Loucy (cell line): ENCODE measurements around the gene G6PC3.
A peak's percentile ranks its signal among the peaks of the same experiment; 100 is the strongest.

Experiments used
- H2AFZ ChIP-seq: fragments of 200-600 bp; sonication (generic); 2 replicates; pipeline ENCODE4 v1.6.0; 2016; ENCODE audit warnings: antibody characterized with exemption, mild to moderate bottlenecking, low read length, moderate library complexity
- H3F3A ChIP-seq: fragments of 200-600 bp; 2 replicates; pipeline ENCODE4 v1.6.0; 2016; ENCODE audit warnings: antibody characterized with exemption, low read depth, mild to moderate bottlenecking
- H3K27me3 ChIP-seq: fragments of 200-600 bp; sonication (generic); 2 replicates; pipeline ENCODE4 v1.6.1; 2014; ENCODE audit warnings: low read length, mild to moderate bottlenecking; ENCODE audit not compliant: insufficient read depth, poor library complexity, severe bottlenecking
- H3K36me3 ChIP-seq: fragments of 200-600 bp; sonication (generic); 2 replicates; pipeline ENCODE4 v1.6.1; 2016; ENCODE audit warnings: low read length; ENCODE audit not compliant: insufficient read depth
- H3K4me1 ChIP-seq: fragments of 200-600 bp; sonication (generic); 2 replicates; pipeline ENCODE4 v1.5.1; 2014; ENCODE audit warnings: low read length, mild to moderate bottlenecking; ENCODE audit not compliant: insufficient read depth, poor library complexity, severe bottlenecking
- H3K4me2 ChIP-seq: fragments of 200-600 bp; sonication (generic); 2 replicates; pipeline ENCODE4 v1.6.0; 2014; ENCODE audit warnings: antibody characterized with exemption, low read length, low read depth, mild to moderate bottlenecking; ENCODE audit not compliant: poor library complexity, severe bottlenecking
- H3K4me3 ChIP-seq: fragments of 200-600 bp; sonication (generic); 2 replicates; pipeline ENCODE4 v1.5.1; 2014; ENCODE audit warnings: low read length, mild to moderate bottlenecking, mixed read lengths; ENCODE audit not compliant: poor library complexity, severe bottlenecking
- H3K79me2 ChIP-seq: fragments of 200-600 bp; sonication (generic); 2 replicates; pipeline ENCODE4 v1.6.1; 2014; ENCODE audit warnings: low read length; ENCODE audit not compliant: insufficient read depth
- H3K9ac ChIP-seq: fragments of 200-600 bp; sonication (generic); 2 replicates; pipeline ENCODE4 v1.6.0; 2014; ENCODE audit warnings: mild to moderate bottlenecking, low read depth, low read length, moderate library complexity; ENCODE audit not compliant: poor library complexity, severe bottlenecking
- H3K9me2 ChIP-seq: fragments of 200-600 bp; sonication (generic); replicated peaks from 2 replicates; pipeline ENCODE4 v1.6.1; 2016; ENCODE audit warnings: low read depth, low read length, mixed read lengths
- H3K9me3 ChIP-seq: fragments of 200-600 bp; sonication (generic); 2 replicates; pipeline ENCODE4 v1.6.1; 2014; ENCODE audit warnings: mild to moderate bottlenecking, antibody characterized with exemption, low read length, low read depth; ENCODE audit not compliant: insufficient read depth
- H4K20me1 ChIP-seq: fragments of 200-600 bp; sonication (generic); 2 replicates; pipeline ENCODE4 v1.6.0; 2014; ENCODE audit warnings: antibody characterized with exemption, low read length, mild to moderate bottlenecking; ENCODE audit not compliant: insufficient read depth, poor library complexity, severe bottlenecking
- EZH2phosphoT487 ChIP-seq: fragments of 200-600 bp; IDR thresholded peaks from 2 replicates; pipeline ENCODE4 v1.6.1; 2018; ENCODE audit warnings: antibody characterized with exemption, mild to moderate bottlenecking, moderate library complexity, borderline replicate concordance
- TF ChIP-seq, protein P1 (sequence below): fragments of 200-600 bp; sonication (generic); conservative IDR thresholded peaks from 2 replicates; pipeline ENCODE4 v1.5.1; 2014; ENCODE audit warnings: mild to moderate bottlenecking, antibody characterized with exemption, low read length

G6PC3 gene

DNA sequence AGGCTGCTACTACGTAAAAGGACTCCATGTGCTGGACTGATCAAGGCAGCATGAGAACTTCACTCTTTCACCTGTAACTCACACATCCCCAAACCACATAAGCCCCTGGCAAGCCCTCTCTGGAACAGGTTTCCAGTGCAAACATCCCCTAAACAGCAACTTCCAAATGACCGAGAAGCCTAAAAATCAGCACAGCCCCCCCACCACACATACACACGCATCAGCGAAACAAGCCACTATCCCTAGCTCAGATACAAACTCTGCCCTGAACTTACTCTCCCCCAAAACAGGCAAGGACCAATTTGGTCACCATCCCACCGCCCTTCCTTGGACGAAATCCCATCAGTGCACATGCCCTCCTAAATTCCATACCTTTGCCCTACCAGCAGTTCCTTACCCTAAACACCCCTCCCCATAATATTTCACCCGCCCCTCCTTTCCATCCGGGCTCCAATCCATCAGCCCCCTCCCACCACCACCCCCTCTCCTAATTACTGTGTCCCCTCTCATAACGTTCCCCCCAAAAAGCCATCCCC lies 4.8 kb upstream of the G6PC3 start:
- H3K27me3 ChIP-seq: no peaks in the 10 kb centered on the region
- H2AFZ ChIP-seq: no peak overlapping the region
- H3K9me2 ChIP-seq: no peaks in the 10 kb centered on the region
- no peaks in the 10 kb centered on the region for H3F3A ChIP-seq
- peaks cover 27% of the 10 kb centered on the region for H3K4me1 ChIP-seq
- TF ChIP-seq, protein P1, sequence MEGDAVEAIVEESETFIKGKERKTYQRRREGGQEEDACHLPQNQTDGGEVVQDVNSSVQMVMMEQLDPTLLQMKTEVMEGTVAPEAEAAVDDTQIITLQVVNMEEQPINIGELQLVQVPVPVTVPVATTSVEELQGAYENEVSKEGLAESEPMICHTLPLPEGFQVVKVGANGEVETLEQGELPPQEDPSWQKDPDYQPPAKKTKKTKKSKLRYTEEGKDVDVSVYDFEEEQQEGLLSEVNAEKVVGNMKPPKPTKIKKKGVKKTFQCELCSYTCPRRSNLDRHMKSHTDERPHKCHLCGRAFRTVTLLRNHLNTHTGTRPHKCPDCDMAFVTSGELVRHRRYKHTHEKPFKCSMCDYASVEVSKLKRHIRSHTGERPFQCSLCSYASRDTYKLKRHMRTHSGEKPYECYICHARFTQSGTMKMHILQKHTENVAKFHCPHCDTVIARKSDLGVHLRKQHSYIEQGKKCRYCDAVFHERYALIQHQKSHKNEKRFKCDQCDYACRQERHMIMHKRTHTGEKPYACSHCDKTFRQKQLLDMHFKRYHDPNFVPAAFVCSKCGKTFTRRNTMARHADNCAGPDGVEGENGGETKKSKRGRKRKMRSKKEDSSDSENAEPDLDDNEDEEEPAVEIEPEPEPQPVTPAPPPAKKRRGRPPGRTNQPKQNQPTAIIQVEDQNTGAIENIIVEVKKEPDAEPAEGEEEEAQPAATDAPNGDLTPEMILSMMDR: no peak
- no peak for TF ChIP-seq EZH2phosphoT487
- H3K4me2 ChIP-seq: peak overlapping the region; percentile 81
- H4K20me1 ChIP-seq: peaks cover 42% of the 10 kb centered on the region
- H3K9ac ChIP-seq: peak overlapping the region; percentile 81
- peaks cover 69% of the 10 kb centered on the region for H3K79me2 ChIP-seq
- peak overlapping the region; percentile 80 for H3K4me3 ChIP-seq
- H3K36me3 ChIP-seq: peaks cover 20% of the 10 kb centered on the region; the same call in 1 of the 2 replicates
- H3K9me3 ChIP-seq: no peaks in the 10 kb centered on the region

DNA sequence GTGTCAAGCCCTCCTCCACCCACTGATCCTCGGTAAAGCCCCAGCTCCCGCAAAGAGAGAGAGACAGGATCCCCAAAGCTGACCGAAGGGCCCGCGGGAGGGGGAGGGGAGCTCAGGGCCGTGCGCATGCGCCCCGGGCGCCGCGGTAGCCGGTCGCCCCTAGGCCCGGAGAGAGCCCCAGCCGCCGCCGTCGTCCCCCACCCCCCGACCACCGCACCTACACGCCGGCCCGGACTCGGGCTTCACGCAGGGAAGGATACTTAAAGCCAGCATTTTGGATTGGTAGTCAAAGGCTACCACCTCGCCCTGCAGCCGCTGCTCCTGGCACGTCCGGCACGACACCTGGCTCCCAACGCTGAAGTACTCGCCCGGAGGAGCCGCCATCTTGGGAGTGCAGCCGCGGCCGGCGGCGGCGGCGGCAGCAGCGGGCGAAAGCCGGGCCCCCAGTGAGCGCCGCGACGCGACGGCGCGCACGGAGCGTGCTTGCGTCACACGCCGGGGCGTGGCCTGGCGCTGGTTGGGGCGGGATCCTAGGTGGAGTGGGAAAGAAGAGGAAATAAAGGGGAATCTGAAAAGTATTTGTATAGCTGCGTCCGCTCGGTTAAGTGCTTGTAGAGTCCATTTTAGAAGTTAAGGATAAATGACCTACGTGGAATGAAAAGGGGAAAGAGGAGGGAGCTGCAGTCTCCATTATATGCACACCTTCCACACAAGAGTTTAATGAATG lies 4.2 kb upstream of the G6PC3 start, which contains the start of gene LSM12:
Gene LSM12 (minus strand): TSS at position 468 of the 727 bp plus-strand sequence. CDS start 84 bp downstream, at position 384.
- H3K4me2 ChIP-seq: peak within 1 kb of the TSS; percentile 81
- H3K9me2 ChIP-seq: no peaks in the 10 kb centered on the region
- H3K9me3 ChIP-seq: no peaks in the 10 kb centered on the region
- H3K9ac ChIP-seq: peak within 1 kb of the TSS; percentile 81
- 0 out of 2 replicates have a peak, but pooled peaks cover 5% of the 10 kb centered on the region for H3F3A ChIP-seq
- peaks cover 29% of the 10 kb centered on the region for H3K4me1 ChIP-seq
- peaks cover 17% of the 10 kb centered on the region; the same call in 1 of the 2 replicates for H3K36me3 ChIP-seq
- peak within 1 kb of the TSS; percentile 82; the same call in 1 of the 2 replicates for H2AFZ ChIP-seq
- no peak for TF ChIP-seq EZH2phosphoT487
- TF ChIP-seq, protein P1: no peak
- H3K4me3 ChIP-seq: peak within 1 kb of the TSS; percentile 80
- H4K20me1 ChIP-seq: peaks cover 38% of the 10 kb centered on the region
- H3K27me3 ChIP-seq: no peaks in the 10 kb centered on the region
- peaks cover 66% of the 10 kb centered on the region for H3K79me2 ChIP-seq

DNA sequence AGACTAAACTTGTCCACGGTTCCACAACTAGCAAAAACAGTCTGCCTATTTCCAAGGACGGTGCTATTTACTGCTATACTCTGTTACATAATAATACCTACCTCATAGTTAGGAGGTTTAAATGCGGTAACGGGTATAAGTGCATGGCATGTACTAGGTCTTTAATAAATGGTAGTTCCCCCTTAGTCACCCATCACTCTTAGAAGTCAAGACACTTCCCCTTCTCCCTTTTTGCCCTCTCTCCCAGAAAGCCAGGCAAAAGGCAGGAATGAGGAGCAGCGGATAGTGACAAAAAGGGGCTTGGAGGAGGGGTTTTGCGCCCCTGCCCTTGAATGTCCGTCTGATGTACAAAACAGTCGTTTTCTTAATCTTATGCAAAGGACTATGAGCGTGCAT lies 3.0 kb upstream of the G6PC3 start:
- Histone ChIP-seq H2AFZ (no peak overlapping the region), H3K9me3 (no peaks in the 10 kb centered on the region), H3K4me2 (peak overlapping the region; percentile 81), H3K9me2 (no peaks in the 10 kb centered on the region), H3K27me3 (no peaks in the 10 kb centered on the region), H3K9ac (peak overlapping the region; percentile 81), H3K4me3 (peak overlapping the region; percentile 80), H3K79me2 (peaks cover 64% of the 10 kb centered on the region), H3K36me3 (peaks cover 7% of the 10 kb centered on the region; the same call in 1 of the 2 replicates), H3F3A (0 out of 2 replicates have a peak, but pooled peaks cover 5% of the 10 kb centered on the region), H4K20me1 (peaks cover 30% of the 10 kb centered on the region), H3K4me1 (peaks cover 36% of the 10 kb centered on the region)
- TF ChIP-seq, protein P1: no peak
- no peak for TF ChIP-seq EZH2phosphoT487
